Neural progenitor cell (in vitro differentiated cells): ENCODE measurements around the gene CAV1. TPM values are rescaled to one million over a fixed set of nuclear protein-coding genes. Genes with fewer than 3 reads are reported as not detected.

Experiments
- DNase-seq: peaks from one replicate; pipeline ENCODE4 v3.0.0-alpha.2; 2016; ENCODE audit warnings: low spot score
- H2AFZ ChIP-seq: fragments of 200-600 bp; sonication (generic); replicated peaks from 2 replicates; pipeline ENCODE4 v1.6.1; 2016; ENCODE audit warnings: antibody characterized with exemption
- H3F3A ChIP-seq: fragments of 200-600 bp; sonication (generic); 2 replicates; pipeline ENCODE4 v1.6.1; 2016; ENCODE audit warnings: antibody characterized with exemption, low read depth
- H3K27ac ChIP-seq: fragments of 200-600 bp; sonication (generic); 2 replicates; pipeline ENCODE4 v1.5.1; 2016; ENCODE audit warnings: mild to moderate bottlenecking
- H3K27me3 ChIP-seq: fragments of 200-600 bp; sonication (generic); 2 replicates; pipeline ENCODE4 v1.6.1; 2016; ENCODE audit warnings: mild to moderate bottlenecking, moderate library complexity
- H3K36me3 ChIP-seq: fragments of 200-600 bp; sonication (generic); 2 replicates; pipeline ENCODE4 v1.5.1; 2016
- H3K4me1 ChIP-seq: fragments of 200-600 bp; sonication (generic); 2 replicates; pipeline ENCODE4 v1.6.1; 2016; ENCODE audit warnings: mixed run types
- H3K4me2 ChIP-seq: fragments of 200-600 bp; sonication (generic); 2 replicates; pipeline ENCODE4 v1.6.1; 2016
- H3K4me3 ChIP-seq: fragments of 200-600 bp; sonication (generic); 2 replicates; pipeline ENCODE4 v1.5.1; 2016
- H3K79me2 ChIP-seq: fragments of 200-600 bp; sonication (generic); 2 replicates; pipeline ENCODE4 v1.6.1; 2016; ENCODE audit warnings: low read depth
- H3K9ac ChIP-seq: fragments of 200-600 bp; sonication (generic); 2 replicates; pipeline ENCODE4 v1.6.1; 2016
- H3K9me3 ChIP-seq: fragments of 200-600 bp; sonication (generic); 2 replicates; pipeline ENCODE4 v1.5.1; 2016; ENCODE audit warnings: low read depth
- H4K20me1 ChIP-seq: fragments of 200-600 bp; sonication (generic); 2 replicates; pipeline ENCODE4 v1.6.1; 2016; ENCODE audit warnings: low read depth
- H3K27ac Mint-ChIP-seq: 3 replicates; pipeline ENCODE4 v1.8.0; 2021; ENCODE audit warnings: mixed read lengths
- H3K27me3 Mint-ChIP-seq: 2 replicates; pipeline ENCODE4 v1.8.0; 2022; ENCODE audit warnings: low read depth, mild to moderate bottlenecking, inconsistent platforms, moderate library complexity, mixed read lengths; ENCODE audit not compliant: insufficient read depth
- H3K36me3 Mint-ChIP-seq: 3 replicates; pipeline ENCODE4 v1.8.0; 2021; ENCODE audit warnings: mixed read lengths
- H3K4me1 Mint-ChIP-seq: 3 replicates; pipeline ENCODE4 v1.8.0; 2021; ENCODE audit warnings: mixed read lengths
- H3K4me3 Mint-ChIP-seq: 3 replicates; pipeline ENCODE4 v1.8.0; 2021; ENCODE audit warnings: mild to moderate bottlenecking, moderate library complexity, mixed read lengths
- H3K9me3 Mint-ChIP-seq: 3 replicates; pipeline ENCODE4 v1.8.0; 2020; ENCODE audit warnings: mixed read lengths
- CTCF ChIP-seq: fragments of 200-600 bp; sonication (generic); IDR thresholded peaks from 2 replicates; pipeline ENCODE4 v1.5.1; 2017; ENCODE audit warnings: antibody characterized with exemption, mild to moderate bottlenecking
- EZH2 ChIP-seq: fragments of 200-600 bp; sonication (generic); IDR thresholded peaks from 2 replicates; pipeline ENCODE4 v1.6.1; 2017; ENCODE audit warnings: antibody characterized with exemption, mild to moderate bottlenecking, moderate library complexity
- EZH2phosphoT487 ChIP-seq: fragments of 200-600 bp; sonication (generic); IDR thresholded peaks from 2 replicates; pipeline ENCODE4 v1.6.1; 2017; ENCODE audit warnings: antibody characterized with exemption
- total RNA-seq: library from RNA; depleted of rRNA; stranded (reverse); fragments of >200 nt; gene quantifications from 2 replicates; pipeline ENCODE4 v1.2.3, GENCODE V29; 2015; ENCODE audit warnings: low replicate concordance

The CAV1 gene
- total RNA-seq, 1 donor from 2014 or later, result 0.19 TPM

- no peak overlapping the region for H3K4me3 Mint-ChIP-seq
- no peak overlapping the region for H3K9ac ChIP-seq
- peaks cover 5% of the 10 kb centered on the region for H3K27me3 Mint-ChIP-seq
- no peaks in the 10 kb centered on the region for H4K20me1 ChIP-seq
- no peak for DNase-seq
- H3K27ac ChIP-seq, result no peak overlapping the region
- no peak overlapping the region for H3K27ac Mint-ChIP-seq
- H3F3A ChIP-seq, result no peaks in the 10 kb centered on the region
- H3K9me3 ChIP-seq, result no peaks in the 10 kb centered on the region
- H3K79me2 ChIP-seq, result no peaks in the 10 kb centered on the region
- H3K36me3 ChIP-seq, result no peaks in the 10 kb centered on the region
- no peak for TF ChIP-seq CTCF
- no peak for TF ChIP-seq EZH2
- TF ChIP-seq EZH2phosphoT487, result no peak
- H3K9me3 Mint-ChIP-seq, result no peaks in the 10 kb centered on the region
- H2AFZ ChIP-seq, result no peak overlapping the region
- no peaks in the 10 kb centered on the region for H3K27me3 ChIP-seq
- H3K4me1 Mint-ChIP-seq, result peaks cover 6% of the 10 kb centered on the region
- no peak overlapping the region for H3K4me2 ChIP-seq
- H3K36me3 Mint-ChIP-seq, result no peaks in the 10 kb centered on the region
- no peak overlapping the region for H3K4me3 ChIP-seq
- H3K4me1 ChIP-seq, result peaks cover 4% of the 10 kb centered on the region
These were observed 70.2 kb downstream of the CAV1 start for GRCh38 chr7:116595063-116595462.

- peaks cover 4% of the 10 kb centered on the region for H3K4me1 Mint-ChIP-seq
- no peak overlapping the region for H3K4me3 Mint-ChIP-seq
- no peak overlapping the region for H3K27ac Mint-ChIP-seq
These were observed 72.5 kb downstream of the CAV1 start for GRCh38 chr7:116597384-116597783.

GRCh38 chr7:116598278-116598677 lies 73.4 kb downstream of the CAV1 start:
- H3K36me3 ChIP-seq, result no peaks in the 10 kb centered on the region
- H3K79me2 ChIP-seq, result no peaks in the 10 kb centered on the region
- H3K27me3 Mint-ChIP-seq, result peaks cover 3% of the 10 kb centered on the region
- no peaks in the 10 kb centered on the region for H3K27me3 ChIP-seq
- no peak overlapping the region for H3K4me3 Mint-ChIP-seq
- H3K27ac ChIP-seq, result no peak overlapping the region
- H3K9me3 ChIP-seq, result no peaks in the 10 kb centered on the region
- no peak overlapping the region for H3K9ac ChIP-seq
- H3K4me1 ChIP-seq, result peaks cover 2% of the 10 kb centered on the region
- peak; percentile 11 for DNase-seq
- no peaks in the 10 kb centered on the region for H3K9me3 Mint-ChIP-seq
- H3K4me3 ChIP-seq, result no peak overlapping the region
- no peaks in the 10 kb centered on the region for H3K36me3 Mint-ChIP-seq
- no peak overlapping the region for H2AFZ ChIP-seq
- no peak overlapping the region for H3K27ac Mint-ChIP-seq
- no peak overlapping the region for H3K4me2 ChIP-seq
- no peaks in the 10 kb centered on the region for H3K4me1 Mint-ChIP-seq
- no peaks in the 10 kb centered on the region for H4K20me1 ChIP-seq
- no peak for TF ChIP-seq EZH2phosphoT487
- peak; percentile 31 for TF ChIP-seq CTCF
- no peaks in the 10 kb centered on the region for H3F3A ChIP-seq

More at GRCh38 chr7:116597384-116597783, 72.5 kb downstream of the CAV1 start:
- H3F3A ChIP-seq, result no peaks in the 10 kb centered on the region
- H4K20me1 ChIP-seq, result no peaks in the 10 kb centered on the region
- no peaks in the 10 kb centered on the region for H3K9me3 Mint-ChIP-seq
- no peak for DNase-seq
- no peak overlapping the region for H3K4me3 ChIP-seq
- H3K36me3 Mint-ChIP-seq, result no peaks in the 10 kb centered on the region
- H3K36me3 ChIP-seq, result no peaks in the 10 kb centered on the region
- no peaks in the 10 kb centered on the region for H3K9me3 ChIP-seq
- H3K4me2 ChIP-seq, result no peak overlapping the region
- no peak overlapping the region for H2AFZ ChIP-seq
- H3K4me1 ChIP-seq, result peaks cover 4% of the 10 kb centered on the region
- no peaks in the 10 kb centered on the region for H3K27me3 ChIP-seq
- H3K27ac ChIP-seq, result no peak overlapping the region
- TF ChIP-seq EZH2phosphoT487, result no peak
- TF ChIP-seq EZH2, result no peak
- TF ChIP-seq CTCF, result no peak
- H3K9ac ChIP-seq, result no peak overlapping the region
- H3K79me2 ChIP-seq, result no peaks in the 10 kb centered on the region
- H3K27me3 Mint-ChIP-seq, result peaks cover 4% of the 10 kb centered on the region

GRCh38 chr7:116598861-116599260 lies 74.0 kb downstream of the CAV1 start:
- Mint-ChIP-seq H3K36me3 (no peaks in the 10 kb centered on the region), H3K4me3 (no peak overlapping the region), H3K27ac (no peak overlapping the region), H3K9me3 (no peaks in the 10 kb centered on the region), H3K4me1 (no peaks in the 10 kb centered on the region), H3K27me3 (peaks cover 3% of the 10 kb centered on the region)
- H3K79me2 ChIP-seq, result no peaks in the 10 kb centered on the region
- TF ChIP-seq EZH2phosphoT487 (no peak), CTCF (no peak), EZH2 (no peak)
- no peak for DNase-seq
- H2AFZ ChIP-seq, result no peak overlapping the region
- H3K9ac ChIP-seq, result no peak overlapping the region
- no peak overlapping the region for H3K27ac ChIP-seq
- H3K4me2 ChIP-seq, result no peak overlapping the region
- H3K4me3 ChIP-seq, result no peak overlapping the region
- H3F3A ChIP-seq, result no peaks in the 10 kb centered on the region
- H4K20me1 ChIP-seq, result no peaks in the 10 kb centered on the region
- no peaks in the 10 kb centered on the region for H3K27me3 ChIP-seq
- no peaks in the 10 kb centered on the region for H3K36me3 ChIP-seq
- no peaks in the 10 kb centered on the region for H3K9me3 ChIP-seq
- H3K4me1 ChIP-seq, result no peaks in the 10 kb centered on the region
